Caco-2 (cell line): ENCODE data around the gene MBD3L5. TPM values are rescaled to one million over a fixed set of nuclear protein-coding genes. Genes with fewer than 3 reads are reported as not detected.
"Not testable (repeated sequence)": the region's sequence is repeated elsewhere in the genome, so short reads cannot be mapped to it uniquely, and the experiment has no call there.

ENCODE experiments used
- Bru-seq: library from RNA; stranded (reverse); fragments of 400-500 nt; gene quantifications from one replicate; lab custom pipeline; 2021; lab: Mats Ljungman, UMichigan
- BruChase-seq, 2 experiments: library from RNA; stranded (reverse); fragments of 400-500 nt; gene quantifications; one replicate each; lab custom pipeline; 2021; lab: Mats Ljungman, UMichigan
- BruUV-seq: library from RNA; stranded (reverse); fragments of 400-500 nt; replicated peaks from 2 replicates; lab custom pipeline; 2021; lab: Mats Ljungman, UMichigan
- CTCF ChIA-PET: fragments of 300-600 bp; sonication (Branson Sonifier 250); formaldehyde crosslinking; loops from one replicate; lab custom pipeline; 2022; ENCODE audit warnings: antibody characterized with exemption; lab: Charles Lee
- POLR2A ChIA-PET: fragments of 300-600 bp; sonication (Branson Sonifier 250); formaldehyde crosslinking; loops from one replicate; lab custom pipeline; 2022; ENCODE audit warnings: antibody characterized with exemption; lab: Charles Lee
- DNase-seq, 2 experiments: peaks; one replicate each; pipeline versions ENCODE4 v3.0.0 to v3.0.0-alpha.2; 2020 to 2022
- H3K27me3 ChIP-seq: replicated peaks from 2 replicates; pipeline ENCODE4 v1.6.0; 2011; ENCODE audit warnings: low read length; ENCODE audit not compliant: control insufficient read depth, insufficient read depth
- H3K36me3 ChIP-seq: 2 replicates; pipeline ENCODE4 v1.5.1; 2011; ENCODE audit warnings: low read length; ENCODE audit not compliant: control insufficient read depth, insufficient read depth
- H3K4me1 ChIP-seq: fragments of 250-450 bp; sonication (Bioruptor Pico); 2 replicates; pipeline ENCODE4 v1.5.1; 2020; ENCODE audit warnings: mild to moderate bottlenecking
- H3K4me3 ChIP-seq: 2 replicates; pipeline ENCODE4 v1.5.1; 2011; ENCODE audit warnings: low read depth, mild to moderate bottlenecking, control low read depth, low read length
- H3K9me3 ChIP-seq: fragments of 250-450 bp; sonication (Bioruptor Pico); 2 replicates; pipeline ENCODE4 v1.5.1; 2020; ENCODE audit warnings: mild to moderate bottlenecking, moderate library complexity
- H3K27ac Mint-ChIP-seq: one replicate; pipeline ENCODE4 v1.8.0; 2022; ENCODE audit warnings: mixed read lengths; ENCODE audit not compliant: unreplicated experiment
- H3K27me3 Mint-ChIP-seq: one replicate; pipeline ENCODE4 v1.8.0; 2022; ENCODE audit warnings: mixed read lengths; ENCODE audit not compliant: insufficient read depth, unreplicated experiment
- H3K36me3 Mint-ChIP-seq: one replicate; pipeline ENCODE4 v1.8.0; 2022; ENCODE audit warnings: mild to moderate bottlenecking, mixed read lengths; ENCODE audit not compliant: insufficient read depth, unreplicated experiment
- H3K4me1 Mint-ChIP-seq: one replicate; pipeline ENCODE4 v1.8.0; 2022; ENCODE audit warnings: low read depth, mixed read lengths; ENCODE audit not compliant: unreplicated experiment
- H3K4me3 Mint-ChIP-seq: one replicate; pipeline ENCODE4 v1.8.0; 2022; ENCODE audit warnings: mild to moderate bottlenecking, moderate library complexity, mixed read lengths; ENCODE audit not compliant: unreplicated experiment
- H3K9me3 Mint-ChIP-seq: one replicate; pipeline ENCODE4 v1.8.0; 2022; ENCODE audit warnings: mixed read lengths; ENCODE audit not compliant: unreplicated experiment
- CTCF ChIP-seq, 2 experiments: fragments of 200-600 bp in 1 of 2; IDR thresholded peaks; 1 replicate in 1 of 2; 2 replicates in 1 of 2; pipeline versions ENCODE4 v1.5.1 to v1.8.0; 2011 to 2022; ENCODE audit warnings: antibody characterized with exemption in 1 of 2, control low read depth in 1 of 2, inconsistent platforms in 1 of 2, low read depth in 1 of 2, low read length in 1 of 2, mild to moderate bottlenecking in 1 of 2, moderate library complexity in 1 of 2; ENCODE audit not compliant: insufficient read depth in 1 of 2, severe bottlenecking in 1 of 2, unreplicated experiment in 1 of 2
- intact Hi-C: fragments of 100-400 bp; cut with micrococcal nuclease; formaldehyde crosslinking; loops from one replicate; pipeline ENCODE4 v1.10.0; 2022; ENCODE audit not compliant: unreplicated experiment
- long read RNA-seq: library from polyadenylated mRNA; stranded (forward); transcript quantifications from one replicate; pipeline ENCODE4 v2.0.0, GENCODE V29; 2022
- total RNA-seq: library from RNA; stranded (reverse); gene quantifications from 2 replicates; pipeline ENCODE4 v1.2.3, GENCODE V29; 2022

The MBD3L5 gene
- not detected in 2 replicates for total RNA-seq
- Bru-seq, nascent RNA, result not detected
- BruChase-seq, experiment 1, labeled RNA remaining after a 2-hour chase, result not detected
- BruChase-seq, experiment 2, labeled RNA remaining after a 6-hour chase, result not detected
- long read RNA-seq, result 0 reads

DNA sequence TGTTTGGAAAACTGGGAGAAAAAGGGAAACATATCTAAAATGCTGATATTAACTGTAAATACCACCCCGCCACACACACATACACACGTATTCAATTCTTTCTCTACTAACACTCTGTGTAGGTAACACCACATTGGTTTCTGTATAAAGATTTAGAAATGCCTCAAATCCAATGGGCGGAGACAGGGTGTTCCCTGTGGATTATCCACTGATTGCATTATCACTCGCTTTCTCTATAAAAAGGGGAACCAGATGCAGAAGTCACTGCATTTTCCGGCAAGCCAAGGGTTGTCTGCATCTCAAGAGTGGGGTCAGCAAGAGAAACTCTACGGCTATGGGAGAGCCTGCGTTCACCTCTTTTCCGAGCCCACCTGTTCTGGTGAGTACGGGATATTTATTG is at the start of gene MBD3L5:
MBD3L5 (plus strand) TSS at position 301 of the 400 bp plus-strand sequence; CDS start at position 335, 34 bp downstream.
- BruUV-seq, H3K36me3 ChIP-seq, H3K4me1 Mint-ChIP-seq, H3K4me3 Mint-ChIP-seq, intact Hi-C loops, H3K27ac Mint-ChIP-seq, H3K4me1 ChIP-seq, H3K4me3 ChIP-seq, CTCF ChIA-PET, H3K36me3 Mint-ChIP-seq, DNase-seq, H3K27me3 ChIP-seq, H3K9me3 ChIP-seq, POLR2A ChIA-PET, H3K27me3 Mint-ChIP-seq, H3K9me3 Mint-ChIP-seq: not testable (repeated sequence)

GRCh38 chr19:6983448-6983847 is 46.9 kb upstream of the MBD3L5 start:
- H3K27me3 ChIP-seq, result no peaks in the 10 kb centered on the region
- Mint-ChIP-seq H3K4me1 (no peaks in the 10 kb centered on the region), H3K27ac (no peak overlapping the region), H3K9me3 (peaks cover 13% of the 10 kb centered on the region), H3K4me3 (no peak overlapping the region), H3K36me3 (no peaks in the 10 kb centered on the region), H3K27me3 (peaks cover 2% of the 10 kb centered on the region)
- ChIA-PET CTCF (no interaction called here), POLR2A (no interaction called here)
- no TSS peak for BruUV-seq
- intact Hi-C loops, result no loop called here
- no peaks in the 10 kb centered on the region for H3K4me1 ChIP-seq
- H3K4me3 ChIP-seq, result no peak overlapping the region
- TF ChIP-seq CTCF (IDR thresholded peaks at IDR 0.05; ENCODE audit: insufficient read depth in 1 of 2, low read depth in 1 of 2, low read length in 1 of 2, severe bottlenecking in 1 of 2, unreplicated experiment in 1 of 2), result no peak
- no peak for DNase-seq
- no peaks in the 10 kb centered on the region for H3K36me3 ChIP-seq
- H3K9me3 ChIP-seq, result no peaks in the 10 kb centered on the region

DNA sequence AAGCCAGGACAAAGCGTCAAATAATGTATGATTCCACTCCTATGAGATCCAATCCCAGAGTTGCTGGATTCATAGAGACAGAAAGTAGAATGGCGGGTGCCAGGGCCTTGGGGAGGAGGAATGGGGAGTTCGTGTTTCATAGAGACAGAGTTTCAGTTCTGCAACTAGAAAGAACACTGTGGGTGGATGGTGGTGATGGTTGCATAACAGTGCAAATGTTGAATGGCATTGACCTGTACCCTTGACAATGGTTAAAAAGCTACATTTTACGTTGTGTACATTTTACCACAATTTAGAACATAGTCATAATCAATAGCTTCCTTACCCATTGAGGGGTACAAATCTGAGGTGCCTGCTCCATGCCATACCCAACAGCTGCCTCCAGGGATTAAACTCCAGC is 42.5 kb upstream of the MBD3L5 start:
- no peaks in the 10 kb centered on the region for H3K36me3 Mint-ChIP-seq
- intact Hi-C loops, result no loop called here
- CTCF ChIA-PET, result no interaction called here
- POLR2A ChIA-PET, result no interaction called here
- Histone ChIP-seq H3K4me3 (no peak overlapping the region), H3K36me3 (no peaks in the 10 kb centered on the region), H3K9me3 (no peaks in the 10 kb centered on the region), H3K27me3 (no peaks in the 10 kb centered on the region), H3K4me1 (no peaks in the 10 kb centered on the region)
- no TSS peak for BruUV-seq
- no peaks in the 10 kb centered on the region for H3K4me1 Mint-ChIP-seq
- TF ChIP-seq CTCF (IDR thresholded peaks at IDR 0.05; ENCODE audit: insufficient read depth in 1 of 2, low read depth in 1 of 2, low read length in 1 of 2, severe bottlenecking in 1 of 2, unreplicated experiment in 1 of 2), result no peak
- H3K4me3 Mint-ChIP-seq, result no peak overlapping the region
- no peak overlapping the region for H3K27ac Mint-ChIP-seq
- H3K27me3 Mint-ChIP-seq, result peaks cover 3% of the 10 kb centered on the region
- no peak for DNase-seq
- H3K9me3 Mint-ChIP-seq, result peaks cover 11% of the 10 kb centered on the region
